Fibroblast of lung (primary cell): Measurements from ENCODE around the gene PODN.

ENCODE experiments used
- CTCF ChIP-seq, 2 donors: IDR thresholded peaks in 1 of 2; conservative IDR thresholded peaks in 1 of 2; 1 replicate in 1 of 2; 2 replicates in 1 of 2; pipeline ENCODE4 v1.5.1; 2011 to 2012; ENCODE audit warnings: low read length in 2 of 2, control low read depth in 1 of 2, inconsistent platforms in 1 of 2, low read depth in 1 of 2, mild to moderate bottlenecking in 1 of 2
- EZH2 ChIP-seq: IDR thresholded peaks from 2 replicates; pipeline ENCODE4 v1.5.1; 2012; ENCODE audit warnings: low read length, control low read depth, mild to moderate bottlenecking; ENCODE audit errors: missing control alignments

DNA sequence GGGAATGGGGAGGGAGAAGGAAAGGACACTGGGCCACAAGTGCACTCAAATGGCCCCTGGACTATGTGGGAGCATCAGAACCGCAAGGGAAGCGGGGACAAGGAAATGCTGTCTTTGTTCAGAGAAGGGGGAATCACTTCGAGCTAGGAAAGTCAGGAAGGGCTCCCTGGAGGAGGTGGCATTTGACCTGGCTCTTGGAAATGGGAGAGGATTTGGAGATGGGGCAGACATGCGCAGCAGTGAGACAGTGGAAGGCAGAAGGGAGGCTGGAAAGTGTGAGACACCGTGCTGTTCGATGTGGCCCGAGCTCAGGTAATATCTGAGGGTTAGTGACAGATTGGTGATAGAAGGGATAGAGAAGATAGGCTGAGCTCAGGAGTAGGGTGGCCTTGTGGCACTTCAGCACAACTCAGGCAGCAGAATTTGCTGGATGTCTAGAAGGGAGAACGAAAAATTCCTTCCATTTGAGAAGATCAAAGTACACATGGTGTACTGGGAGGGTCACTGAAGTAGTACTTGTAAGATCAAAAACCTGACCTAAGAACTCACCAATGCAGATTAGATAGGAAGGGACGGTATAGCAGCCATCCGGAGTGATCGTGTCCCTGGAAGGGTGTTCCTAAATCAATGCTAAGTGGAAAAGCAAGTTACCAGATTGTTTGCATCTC lies 55.1 kb downstream of the PODN start:
- TF ChIP-seq CTCF (conservative IDR thresholded peaks at IDR 0.05 in 1 of 2, IDR thresholded peaks at IDR 0.05 in 1 of 2; ENCODE audit: low read depth in 1 of 2, low read length in 2 of 2) (no peak), EZH2 (no peak)
